Ovary (tissue), 3 donors: Measurements from ENCODE around the gene DGKK.

Experiments
- CTCF ChIP-seq, 3 donors: fragments of 450-650 bp in 2 of 3; fragments of 200-600 bp in 1 of 3; IDR thresholded peaks; one replicate each; pipeline versions ENCODE4 v1.5.1 to v1.8.0; 2016 to 2022; ENCODE audit warnings: antibody characterized with exemption in 3 of 3, mild to moderate bottlenecking in 1 of 3
- EP300 ChIP-seq: sonication (generic); formaldehyde crosslinking; IDR thresholded peaks from one replicate; pipeline ENCODE4 v1.6.1; 2017; ENCODE audit warnings: antibody characterized with exemption
- donor health status: DM: no; HTN: no; CAD: no.

GRCh38 chrX:50484662-50485061 is 14.0 kb upstream of the DGKK start:
- no peak for TF ChIP-seq CTCF (IDR thresholded peaks at IDR 0.05)
- no peak for TF ChIP-seq EP300
